Neural cell (in vitro differentiated cells): ENCODE measurements around the gene PMEPA1. TPM values are rescaled to one million over a fixed set of nuclear protein-coding genes. Genes with fewer than 3 reads are reported as not detected.

Source experiments
- H2AFZ ChIP-seq: fragments of 200-600, 300-800 bp; sonication (generic), shearing (Covaris generic); 2 replicates; pipeline ENCODE4 v1.6.0; 2014; ENCODE audit warnings: low read depth, mild to moderate bottlenecking, antibody characterized with exemption, low read length, moderate library complexity
- H3F3A ChIP-seq: fragments of 200-600 bp; shearing (Covaris generic); 2 replicates; pipeline ENCODE4 v1.6.1; 2016; ENCODE audit warnings: mild to moderate bottlenecking, moderate library complexity, mixed read lengths, antibody characterized with exemption, low read length; ENCODE audit not compliant: insufficient read depth, poor library complexity, severe bottlenecking
- H3K27ac ChIP-seq: fragments of 200-600, 300-800 bp; sonication (generic), shearing (Covaris generic); 2 replicates; pipeline ENCODE4 v1.5.1; 2014; ENCODE audit warnings: mild to moderate bottlenecking, low read length, moderate library complexity
- H3K27me3 ChIP-seq: fragments of 300-800, 200-600 bp; sonication (generic), shearing (Covaris generic); 2 replicates; pipeline ENCODE4 v1.6.0; 2014; ENCODE audit warnings: mild to moderate bottlenecking, low read depth, low read length, moderate library complexity; ENCODE audit not compliant: insufficient read depth
- H3K36me3 ChIP-seq: fragments of 300-800, 200-600 bp; sonication (generic), shearing (Covaris generic); 2 replicates; pipeline ENCODE4 v1.5.1; 2014; ENCODE audit warnings: mild to moderate bottlenecking, antibody characterized with exemption, low read length, moderate library complexity; ENCODE audit not compliant: insufficient read depth
- H3K4me2 ChIP-seq: fragments of 300-800, 200-600 bp; sonication (generic), shearing (Covaris generic); 2 replicates; pipeline ENCODE4 v1.6.0; 2014; ENCODE audit warnings: mild to moderate bottlenecking, low read length
- H3K4me3 ChIP-seq: fragments of 300-800, 200-600 bp; sonication (generic), shearing (Covaris generic); 2 replicates; pipeline ENCODE4 v1.5.1; 2014; ENCODE audit warnings: mild to moderate bottlenecking, low read length, moderate library complexity
- H3K79me2 ChIP-seq: fragments of 200-600 bp; shearing (Covaris generic); replicated peaks from 2 replicates; pipeline ENCODE4 v1.6.0; 2014; ENCODE audit warnings: mild to moderate bottlenecking, low read length, moderate library complexity; ENCODE audit not compliant: insufficient read depth
- H3K9ac ChIP-seq: fragments of 300-800, 200-600 bp; sonication (generic), shearing (Covaris generic); 2 replicates; pipeline ENCODE4 v1.6.1; 2016; ENCODE audit warnings: mild to moderate bottlenecking, low read length, mixed read lengths
- H3K9me2 ChIP-seq: fragments of 200-600 bp; shearing (Covaris generic); 2 replicates; pipeline ENCODE4 v1.6.1; 2016; ENCODE audit warnings: mild to moderate bottlenecking, low read length, mixed read lengths; ENCODE audit not compliant: insufficient read depth
- H3K9me3 ChIP-seq: fragments of 200-600, 300-800 bp; sonication (generic), shearing (Covaris generic); 2 replicates; pipeline ENCODE4 v1.6.1; 2016; ENCODE audit warnings: mild to moderate bottlenecking, mixed run types, low read length, moderate library complexity, mixed read lengths
- H4K20me1 ChIP-seq: fragments of 200-600 bp; shearing (Covaris generic); 2 replicates; pipeline ENCODE4 v1.6.1; 2016; ENCODE audit warnings: mild to moderate bottlenecking, mixed run types; ENCODE audit not compliant: insufficient read depth
- EP300 ChIP-seq: fragments of 450-650 bp; conservative IDR thresholded peaks from 2 replicates; pipeline ENCODE4 v1.6.1; 2014; ENCODE audit warnings: antibody characterized with exemption, mild to moderate bottlenecking, moderate library complexity; ENCODE audit not compliant: poor library complexity, severe bottlenecking
- EZH2 ChIP-seq: fragments of 200-600, 300-800 bp; shearing (Covaris generic), sonication (generic); IDR thresholded peaks from 2 replicates; pipeline ENCODE4 v1.6.1; 2014; ENCODE audit warnings: antibody characterized with exemption, low read length, borderline replicate concordance, mild to moderate bottlenecking; ENCODE audit not compliant: insufficient read depth, poor library complexity, severe bottlenecking
- MXI1 ChIP-seq: fragments of 450-650 bp; conservative IDR thresholded peaks from 2 replicates; pipeline ENCODE4 v1.6.1; 2014; ENCODE audit warnings: antibody characterized with exemption, mild to moderate bottlenecking; ENCODE audit not compliant: poor library complexity, severe bottlenecking
- POLR2AphosphoS5 ChIP-seq: IDR thresholded peaks from 2 replicates; pipeline ENCODE4 v1.6.1; 2012
- RAD21 ChIP-seq: fragments of 450-650 bp; conservative IDR thresholded peaks from 2 replicates; pipeline ENCODE4 v1.6.1; 2014; ENCODE audit warnings: antibody characterized with exemption, mild to moderate bottlenecking, moderate library complexity
- SMC3 ChIP-seq: fragments of 450-650 bp; conservative IDR thresholded peaks from 2 replicates; pipeline ENCODE4 v1.6.1; 2014; ENCODE audit warnings: antibody characterized with exemption, mild to moderate bottlenecking, moderate library complexity; ENCODE audit not compliant: poor library complexity
- TAF1 ChIP-seq: IDR thresholded peaks from 2 replicates; pipeline ENCODE4 v1.6.1; 2012; ENCODE audit warnings: low read depth
- polyA plus RNA-seq: library from polyadenylated mRNA; depleted of rRNA; stranded (reverse); fragments of >200 nt; gene quantifications from 2 replicates; pipeline ENCODE4 v1.2.3, GENCODE V29; 2014
- TF ChIP-seq, protein P1 (sequence below): IDR thresholded peaks from 2 replicates; pipeline ENCODE4 v1.6.1; 2012; ENCODE audit warnings: borderline replicate concordance
- TF ChIP-seq, protein P2 (sequence below): fragments of 450-650 bp; IDR thresholded peaks from 2 replicates; pipeline ENCODE4 v1.5.1; 2014; ENCODE audit warnings: antibody characterized with exemption, mild to moderate bottlenecking, moderate library complexity; ENCODE audit not compliant: poor library complexity, severe bottlenecking

PMEPA1 gene
- polyA plus RNA-seq, 1 donor from 2014 or later, result 5.0 TPM

DNA sequence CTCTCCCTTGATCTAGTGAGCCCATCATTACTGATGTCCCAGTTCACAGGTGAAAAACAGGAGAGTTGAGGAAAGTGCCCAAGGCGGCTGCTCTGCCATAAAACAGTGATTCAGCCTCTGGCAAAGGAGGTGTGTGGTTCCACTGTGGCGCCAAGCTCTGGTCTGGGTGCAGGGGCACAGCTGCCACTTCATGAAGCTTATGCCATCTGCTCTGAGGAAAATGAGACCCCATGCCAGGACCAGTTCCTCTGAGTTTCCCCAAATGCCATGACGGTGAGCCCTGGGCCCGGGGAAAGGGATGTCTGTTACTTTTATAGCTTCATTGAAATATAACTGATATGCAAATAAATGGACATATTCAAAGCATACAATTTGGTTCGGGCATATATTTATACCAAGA, 55.9 kb downstream of the PMEPA1 start:
- no peak for TF ChIP-seq MXI1
- TF ChIP-seq, protein P1, sequence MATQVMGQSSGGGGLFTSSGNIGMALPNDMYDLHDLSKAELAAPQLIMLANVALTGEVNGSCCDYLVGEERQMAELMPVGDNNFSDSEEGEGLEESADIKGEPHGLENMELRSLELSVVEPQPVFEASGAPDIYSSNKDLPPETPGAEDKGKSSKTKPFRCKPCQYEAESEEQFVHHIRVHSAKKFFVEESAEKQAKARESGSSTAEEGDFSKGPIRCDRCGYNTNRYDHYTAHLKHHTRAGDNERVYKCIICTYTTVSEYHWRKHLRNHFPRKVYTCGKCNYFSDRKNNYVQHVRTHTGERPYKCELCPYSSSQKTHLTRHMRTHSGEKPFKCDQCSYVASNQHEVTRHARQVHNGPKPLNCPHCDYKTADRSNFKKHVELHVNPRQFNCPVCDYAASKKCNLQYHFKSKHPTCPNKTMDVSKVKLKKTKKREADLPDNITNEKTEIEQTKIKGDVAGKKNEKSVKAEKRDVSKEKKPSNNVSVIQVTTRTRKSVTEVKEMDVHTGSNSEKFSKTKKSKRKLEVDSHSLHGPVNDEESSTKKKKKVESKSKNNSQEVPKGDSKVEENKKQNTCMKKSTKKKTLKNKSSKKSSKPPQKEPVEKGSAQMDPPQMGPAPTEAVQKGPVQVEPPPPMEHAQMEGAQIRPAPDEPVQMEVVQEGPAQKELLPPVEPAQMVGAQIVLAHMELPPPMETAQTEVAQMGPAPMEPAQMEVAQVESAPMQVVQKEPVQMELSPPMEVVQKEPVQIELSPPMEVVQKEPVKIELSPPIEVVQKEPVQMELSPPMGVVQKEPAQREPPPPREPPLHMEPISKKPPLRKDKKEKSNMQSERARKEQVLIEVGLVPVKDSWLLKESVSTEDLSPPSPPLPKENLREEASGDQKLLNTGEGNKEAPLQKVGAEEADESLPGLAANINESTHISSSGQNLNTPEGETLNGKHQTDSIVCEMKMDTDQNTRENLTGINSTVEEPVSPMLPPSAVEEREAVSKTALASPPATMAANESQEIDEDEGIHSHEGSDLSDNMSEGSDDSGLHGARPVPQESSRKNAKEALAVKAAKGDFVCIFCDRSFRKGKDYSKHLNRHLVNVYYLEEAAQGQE, result no peak
- TF ChIP-seq POLR2AphosphoS5, result no peak
- TF ChIP-seq EZH2, result no peak
- TF ChIP-seq, protein P2, sequence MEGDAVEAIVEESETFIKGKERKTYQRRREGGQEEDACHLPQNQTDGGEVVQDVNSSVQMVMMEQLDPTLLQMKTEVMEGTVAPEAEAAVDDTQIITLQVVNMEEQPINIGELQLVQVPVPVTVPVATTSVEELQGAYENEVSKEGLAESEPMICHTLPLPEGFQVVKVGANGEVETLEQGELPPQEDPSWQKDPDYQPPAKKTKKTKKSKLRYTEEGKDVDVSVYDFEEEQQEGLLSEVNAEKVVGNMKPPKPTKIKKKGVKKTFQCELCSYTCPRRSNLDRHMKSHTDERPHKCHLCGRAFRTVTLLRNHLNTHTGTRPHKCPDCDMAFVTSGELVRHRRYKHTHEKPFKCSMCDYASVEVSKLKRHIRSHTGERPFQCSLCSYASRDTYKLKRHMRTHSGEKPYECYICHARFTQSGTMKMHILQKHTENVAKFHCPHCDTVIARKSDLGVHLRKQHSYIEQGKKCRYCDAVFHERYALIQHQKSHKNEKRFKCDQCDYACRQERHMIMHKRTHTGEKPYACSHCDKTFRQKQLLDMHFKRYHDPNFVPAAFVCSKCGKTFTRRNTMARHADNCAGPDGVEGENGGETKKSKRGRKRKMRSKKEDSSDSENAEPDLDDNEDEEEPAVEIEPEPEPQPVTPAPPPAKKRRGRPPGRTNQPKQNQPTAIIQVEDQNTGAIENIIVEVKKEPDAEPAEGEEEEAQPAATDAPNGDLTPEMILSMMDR, result no peak
- no peak for TF ChIP-seq SMC3
- no peak for TF ChIP-seq EP300
- no peak for TF ChIP-seq TAF1
- TF ChIP-seq RAD21, result no peak
- H3K9ac ChIP-seq, result no peak overlapping the region

DNA sequence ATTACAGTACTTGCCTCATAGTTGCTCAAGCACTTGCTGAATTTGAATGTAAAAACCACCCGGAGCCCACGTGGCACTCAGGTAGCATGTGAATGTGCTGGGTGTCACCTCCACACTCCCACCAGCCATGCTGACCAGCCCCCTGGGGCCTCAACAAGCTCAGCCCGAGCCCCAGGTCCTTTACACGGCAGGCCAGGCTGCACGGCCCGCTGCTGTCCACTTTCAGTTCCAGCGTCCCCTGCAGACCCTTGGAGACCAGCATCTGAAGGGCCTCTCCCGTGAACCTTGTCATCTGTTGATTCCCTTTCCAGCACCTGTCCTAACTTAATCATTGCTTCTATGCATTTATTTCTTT, 56.3 kb downstream of the PMEPA1 start:
- no peaks in the 10 kb centered on the region for H3K9me2 ChIP-seq
- no peaks in the 10 kb centered on the region for H3F3A ChIP-seq
- H3K36me3 ChIP-seq, result no peaks in the 10 kb centered on the region
- no peak overlapping the region for H3K4me3 ChIP-seq
- no peak overlapping the region for H3K27ac ChIP-seq
- TF ChIP-seq MXI1 (no peak), POLR2AphosphoS5 (no peak), TAF1 (no peak), SMC3 (no peak), EZH2 (no peak), RAD21 (no peak), EP300 (no peak)
- TF ChIP-seq, protein P2, result no peak
- TF ChIP-seq, protein P1, result no peak
- no peaks in the 10 kb centered on the region for H4K20me1 ChIP-seq
- no peaks in the 10 kb centered on the region for H3K79me2 ChIP-seq
- no peaks in the 10 kb centered on the region for H3K9me3 ChIP-seq
- H3K9ac ChIP-seq, result no peak overlapping the region
- no peak overlapping the region for H3K4me2 ChIP-seq
- H3K27me3 ChIP-seq, result no peaks in the 10 kb centered on the region
- H2AFZ ChIP-seq, result no peak overlapping the region

More for the DNA sequence above, 55.9 kb downstream of the PMEPA1 start:
- H3K4me3 ChIP-seq, result no peak overlapping the region
- H3F3A ChIP-seq, result no peaks in the 10 kb centered on the region
- no peaks in the 10 kb centered on the region for H3K9me3 ChIP-seq
- no peak overlapping the region for H2AFZ ChIP-seq
- H3K9me2 ChIP-seq, result no peaks in the 10 kb centered on the region
- no peak overlapping the region for H3K27ac ChIP-seq
- no peaks in the 10 kb centered on the region for H3K27me3 ChIP-seq
- no peaks in the 10 kb centered on the region for H3K79me2 ChIP-seq
- H3K36me3 ChIP-seq, result no peaks in the 10 kb centered on the region
- H3K4me2 ChIP-seq, result no peak overlapping the region
- H4K20me1 ChIP-seq, result no peaks in the 10 kb centered on the region
